ENCODE measurements around the gene PRDM16.

The PRDM16 gene

DNA sequence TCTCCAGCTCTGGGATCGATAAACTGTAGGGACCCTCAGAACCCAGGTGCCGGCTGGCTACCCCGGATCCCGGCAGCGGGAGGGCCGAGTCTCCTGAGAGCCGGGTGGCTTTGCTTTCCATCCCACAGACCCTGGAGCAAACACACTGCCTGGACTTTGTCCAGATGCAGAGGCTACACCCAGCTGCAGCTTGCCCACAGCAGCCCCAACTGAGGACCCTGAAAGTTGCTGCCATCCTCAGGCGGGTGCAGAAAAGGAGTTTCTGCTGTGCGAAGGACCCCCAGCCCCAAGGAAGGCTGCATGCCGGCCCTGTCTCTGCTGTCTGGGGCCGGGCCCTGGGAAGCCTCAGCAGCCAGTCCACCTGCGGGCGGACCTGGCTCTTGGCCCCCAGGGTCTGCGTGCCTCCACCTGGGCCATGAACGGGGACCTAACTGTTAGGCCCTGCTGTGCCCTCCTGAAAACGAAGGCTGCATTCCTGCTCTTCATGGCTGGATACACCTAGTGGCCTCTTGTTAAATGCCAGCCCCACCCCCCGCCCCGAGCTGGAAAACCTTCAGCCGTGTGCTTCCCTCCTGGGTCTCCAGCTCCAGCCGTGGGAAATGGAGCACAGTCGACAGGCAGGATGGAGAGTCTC, 287.9 kb downstream of the PRDM16 start:
- no peak for DNase-seq (ENCODE audit: low spot score)

DNA sequence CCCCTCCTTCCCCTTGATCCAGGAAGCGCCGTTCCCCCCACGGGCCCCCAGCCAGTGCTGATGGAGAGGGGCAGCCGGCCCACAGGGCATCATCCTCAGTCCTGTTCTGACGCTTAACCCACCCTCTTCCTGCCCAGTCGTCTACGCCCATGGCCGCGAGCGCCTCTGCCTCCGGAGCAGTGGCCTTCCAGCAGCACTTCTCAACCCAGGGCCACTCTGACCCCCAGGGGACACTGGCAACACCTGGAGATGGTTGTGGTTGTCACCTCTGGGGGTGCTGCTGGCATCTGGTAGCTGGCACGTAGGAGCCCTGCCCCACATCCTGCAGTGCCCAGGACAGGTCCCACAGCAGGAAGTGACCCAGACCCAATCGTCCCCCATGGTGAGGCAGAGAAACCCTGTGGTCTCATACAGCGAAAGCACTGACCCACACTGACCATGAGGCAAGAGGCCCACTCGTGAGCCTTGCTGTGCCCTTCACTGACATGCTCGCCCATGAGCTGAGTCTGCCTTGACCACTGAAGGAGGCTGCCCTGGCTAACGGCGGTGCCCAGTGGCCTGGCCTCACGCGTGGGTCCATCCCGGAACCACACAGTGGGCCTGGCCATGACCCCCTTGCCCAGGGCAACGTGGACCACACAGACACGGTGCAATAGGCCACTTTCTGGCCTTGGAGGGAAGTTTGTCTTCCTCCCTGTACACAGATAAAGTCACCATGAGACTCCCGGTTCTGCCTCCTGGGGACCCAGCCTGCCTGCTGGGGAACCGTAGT, 288.7 kb downstream of the PRDM16 start:
- no peak for DNase-seq (ENCODE audit: low spot score)

DNA sequence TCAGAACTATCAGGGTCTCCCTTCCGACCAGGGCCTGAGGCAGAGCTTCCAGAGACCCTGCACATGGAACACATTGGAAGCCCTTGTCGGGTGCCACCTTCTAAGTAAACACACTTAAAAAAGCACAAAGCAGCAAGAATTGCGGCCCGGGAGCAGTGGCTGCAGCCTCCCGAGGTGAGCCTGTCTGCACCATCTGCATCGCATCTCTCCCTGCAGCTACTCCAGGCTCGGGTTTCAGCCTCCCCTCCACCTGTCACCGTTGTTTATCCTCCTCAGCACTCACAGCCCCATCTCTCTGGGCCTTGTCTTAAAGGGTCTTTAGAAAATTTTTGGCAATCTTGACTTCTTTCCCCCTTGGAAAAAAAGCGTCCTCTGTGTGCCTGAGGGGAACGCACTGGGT, 290.3 kb downstream of the PRDM16 start:
- DNase-seq (ENCODE audit: low spot score) = no peak

DNA sequence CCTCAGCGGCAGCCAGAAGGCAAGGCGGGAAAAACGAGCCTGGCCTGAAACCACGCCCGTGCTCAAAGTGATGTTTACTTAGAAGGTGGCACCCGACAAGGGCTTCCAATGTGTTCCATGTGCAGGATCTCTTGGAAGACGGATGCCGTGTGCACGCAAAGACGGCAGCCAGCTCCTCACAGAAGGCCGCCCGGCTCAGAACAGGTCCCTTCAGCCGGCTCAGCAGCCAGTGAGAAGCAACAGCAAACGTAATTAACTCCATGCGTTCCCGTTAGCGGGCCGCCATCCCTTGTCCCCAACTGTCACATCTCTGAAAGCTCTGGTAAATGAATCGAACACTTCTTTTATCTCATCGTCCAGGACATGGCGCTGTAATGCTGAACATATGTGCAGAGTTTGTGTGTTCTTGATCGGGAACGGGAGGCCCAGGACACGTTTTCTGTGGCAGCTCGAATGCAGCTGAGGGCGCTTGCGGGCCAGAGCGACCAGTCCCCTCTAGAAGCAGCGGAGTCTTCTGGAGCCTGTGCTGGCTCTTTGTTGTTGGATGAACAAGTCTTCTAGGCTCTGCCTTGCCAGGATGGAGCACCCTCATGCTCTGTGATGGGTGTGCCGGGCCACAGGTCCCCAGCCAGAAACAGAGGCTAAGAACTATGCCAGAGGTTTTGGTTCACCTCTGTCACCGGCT, 290.9 kb downstream of the PRDM16 start:
- no peak for DNase-seq (ENCODE audit: low spot score)

DNA sequence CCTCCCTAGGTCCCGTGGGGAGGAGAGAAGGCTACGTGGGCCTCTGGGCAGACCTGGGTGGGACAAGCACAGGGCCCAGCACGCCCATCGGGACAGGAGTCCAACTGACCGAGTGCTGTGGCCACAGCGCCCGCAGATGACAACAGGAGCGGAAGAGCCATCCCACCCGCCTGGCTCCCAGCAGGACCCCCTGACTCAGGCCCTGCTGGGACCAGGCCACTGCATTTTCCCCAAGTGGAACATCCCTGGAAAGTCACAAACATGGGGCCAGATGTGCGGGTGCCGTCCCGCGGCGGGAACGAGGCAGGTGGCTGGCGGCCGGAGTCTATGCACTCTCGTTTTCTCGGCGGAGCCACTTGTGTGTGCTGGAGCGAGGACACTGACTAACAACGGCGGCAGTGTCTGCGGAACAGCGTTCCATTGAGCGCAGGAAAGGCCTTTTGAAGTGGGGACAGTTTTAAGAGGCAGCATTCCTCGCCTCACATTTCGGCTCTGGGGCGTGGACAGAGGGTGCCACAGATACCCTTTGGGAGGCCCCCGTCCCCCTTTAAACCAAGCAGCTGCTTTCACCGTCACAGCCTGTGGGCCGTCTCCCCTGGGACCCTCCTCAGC, 291.7 kb downstream of the PRDM16 start:
- no peak for DNase-seq (ENCODE audit: low spot score)

DNA sequence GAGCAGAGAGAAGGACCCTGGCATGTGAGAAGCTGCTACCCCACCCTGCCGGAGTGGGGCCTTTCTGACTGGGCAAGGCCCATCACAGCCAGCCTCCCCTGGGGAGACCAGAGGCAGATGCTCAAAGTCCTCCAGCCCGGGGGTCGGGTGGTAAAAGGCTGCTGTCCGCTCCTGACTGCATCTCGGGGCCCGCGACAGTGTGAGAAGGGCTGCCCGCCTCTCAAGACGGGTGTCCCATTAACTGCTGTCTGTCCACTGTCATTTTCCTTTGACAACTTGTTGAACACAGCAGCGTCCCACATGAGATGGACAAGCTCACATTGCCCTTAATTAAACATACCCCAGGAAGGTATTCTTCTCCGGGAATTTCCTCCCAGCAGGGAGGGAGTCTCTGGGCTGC, 294.0 kb downstream of the PRDM16 start:
- DNase-seq (ENCODE audit: low spot score) = no peak

DNA sequence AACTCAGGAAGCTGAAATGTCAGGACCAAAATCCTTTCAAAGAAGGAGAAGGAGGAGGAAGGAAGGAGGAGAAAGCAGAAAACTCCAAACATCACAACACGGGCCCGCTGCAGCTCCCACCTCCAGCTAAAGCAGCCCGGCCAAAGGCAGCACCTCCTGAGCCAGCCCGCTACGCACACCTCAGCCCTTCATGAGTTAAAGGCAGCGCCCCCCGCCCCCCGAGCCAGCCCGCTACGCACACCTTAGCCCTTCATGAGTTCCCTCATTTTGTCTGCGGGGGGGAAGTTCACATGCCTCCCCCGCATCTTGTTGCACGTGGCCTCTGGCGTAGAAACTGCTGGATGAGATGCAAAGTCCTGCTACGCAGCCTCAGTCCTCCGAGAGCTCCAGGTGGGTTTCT, 294.8 kb downstream of the PRDM16 start:
- no peak for DNase-seq (ENCODE audit: low spot score)

DNA sequence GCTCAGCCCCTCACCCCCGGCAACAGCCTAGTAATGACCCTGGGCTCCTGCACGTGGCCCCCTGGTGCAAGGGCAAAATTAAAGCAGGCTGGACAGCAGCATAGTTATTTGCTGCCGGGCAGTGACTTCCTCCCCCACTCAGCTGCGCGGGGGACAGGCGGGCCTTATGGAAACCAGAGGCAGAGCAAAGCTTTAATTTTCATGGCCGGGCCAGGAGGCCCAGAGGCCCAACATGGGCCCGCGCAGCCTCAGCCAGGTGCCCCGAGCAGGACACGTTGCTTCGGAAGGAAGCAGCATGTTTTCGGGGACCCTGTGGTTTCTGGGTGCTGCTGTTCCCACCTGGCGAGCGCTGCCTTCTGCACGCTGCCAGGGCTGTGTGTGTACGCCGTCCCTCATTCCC, 295.5 kb downstream of the PRDM16 start:
- DNase-seq (ENCODE audit: low spot score) = no peak

DNA sequence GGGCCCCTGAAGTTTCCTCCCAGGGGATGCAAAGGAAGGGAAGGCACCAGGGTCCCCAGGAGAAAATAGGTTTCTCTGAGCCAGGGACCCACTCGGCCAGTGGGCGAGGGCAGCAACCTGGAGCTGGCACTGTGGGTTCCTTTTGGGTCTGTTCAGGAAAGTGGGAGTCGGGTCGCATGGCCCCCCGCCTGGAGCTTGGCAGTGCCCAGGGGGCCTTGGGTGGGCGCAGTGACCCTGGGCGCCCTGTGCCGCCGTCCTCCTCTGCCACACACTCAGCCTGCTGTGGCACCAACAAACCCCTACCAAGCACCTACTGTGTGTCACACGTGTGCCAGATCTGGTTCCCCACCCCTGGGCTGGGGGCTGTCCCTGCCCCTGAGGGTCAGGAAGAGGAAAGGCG, 296.0 kb downstream of the PRDM16 start:
- no peak for DNase-seq (ENCODE audit: low spot score)

DNA sequence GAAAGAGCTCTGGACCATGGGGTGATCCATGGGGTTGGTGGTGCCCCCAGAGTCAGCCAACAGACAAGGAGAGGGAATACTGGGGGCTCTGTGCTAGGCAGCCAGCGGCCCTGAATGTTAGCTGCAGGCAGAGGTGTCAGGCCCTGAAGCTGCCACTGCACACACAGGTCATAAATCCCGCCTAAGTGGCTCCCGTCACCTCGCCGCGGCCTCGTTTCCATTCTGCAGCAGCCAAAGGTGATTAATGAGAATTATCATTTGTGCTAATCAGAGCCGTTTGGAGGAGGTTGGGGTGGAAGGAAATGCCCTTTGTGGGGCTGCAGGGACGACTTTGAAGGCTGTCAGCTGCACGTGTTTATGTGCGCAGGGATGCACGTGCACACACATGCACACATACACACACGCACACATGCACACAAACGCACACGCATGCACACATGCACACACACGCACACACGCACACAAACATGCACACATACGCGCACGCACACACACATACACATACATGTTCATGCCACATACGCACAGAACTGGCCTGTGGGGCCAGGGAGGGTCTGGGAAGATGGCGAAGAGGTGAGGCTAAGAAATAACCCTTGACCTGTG, 296.6 kb downstream of the PRDM16 start:
- DNase-seq (ENCODE audit: low spot score) = no peak

DNA sequence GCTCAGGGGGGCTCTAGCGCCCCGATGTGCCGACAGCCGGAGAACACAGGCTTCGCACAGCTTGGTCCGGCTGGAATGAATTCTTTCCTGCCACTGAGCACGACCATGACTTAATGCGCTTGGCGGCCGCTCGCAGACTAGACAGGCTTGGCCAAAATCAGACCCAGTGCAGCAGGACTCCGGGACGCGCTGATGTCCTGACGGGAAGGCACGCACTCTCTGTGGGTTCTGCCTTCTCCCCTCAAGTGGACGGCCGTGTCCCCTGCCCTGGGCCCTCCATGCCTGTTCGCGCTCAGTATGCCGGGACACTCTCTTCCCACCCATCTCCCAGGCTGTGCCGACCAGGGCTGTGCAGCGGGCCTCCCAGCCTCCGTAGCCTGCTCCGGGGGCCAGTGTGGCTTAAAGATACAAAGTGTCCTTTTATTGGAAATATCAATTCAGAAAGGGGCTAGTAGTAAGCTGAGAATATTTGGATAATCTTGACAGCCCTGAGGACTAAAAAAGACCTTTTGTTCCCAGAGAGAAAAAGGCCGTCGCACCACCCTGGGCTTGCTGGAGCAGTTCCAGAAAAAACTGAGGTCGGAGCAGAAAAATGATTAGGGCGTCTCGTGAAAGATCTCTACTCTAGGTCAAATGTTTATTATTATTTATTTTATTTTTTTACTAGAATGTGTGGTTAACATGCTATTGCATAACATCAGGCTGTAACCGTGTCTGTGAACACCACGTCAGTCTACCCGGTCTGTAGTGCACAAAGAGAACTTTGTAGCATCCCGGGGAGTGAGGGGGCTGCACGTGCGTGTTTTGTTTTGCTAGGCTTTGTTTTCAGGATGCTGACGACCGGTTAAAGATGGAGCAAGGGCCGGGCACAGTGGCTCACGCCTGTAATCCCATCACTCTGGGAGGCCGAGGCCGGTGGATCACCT, 297.4 kb downstream of the PRDM16 start:
- no peak for DNase-seq (ENCODE audit: low spot score)

DNA sequence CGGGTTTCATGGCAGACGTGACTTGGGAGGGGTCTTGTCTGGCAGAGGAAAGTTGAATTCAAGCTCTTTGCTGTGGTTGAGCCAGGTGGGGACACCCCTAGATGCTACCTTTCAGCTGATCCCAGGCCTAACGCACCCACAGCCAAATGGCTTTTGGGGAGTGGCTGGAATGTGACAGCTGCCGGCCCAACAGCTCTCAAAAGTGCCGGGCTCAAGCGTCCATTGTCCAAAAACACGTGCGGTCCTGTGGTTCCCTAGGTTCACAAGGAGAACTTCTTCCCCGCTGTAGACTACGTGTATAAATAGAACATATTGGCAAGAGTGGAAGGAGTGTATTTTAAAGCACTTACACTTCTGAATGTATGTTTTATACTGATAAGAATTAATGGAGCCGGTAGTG, 298.4 kb downstream of the PRDM16 start:
- no peak for DNase-seq (ENCODE audit: low spot score)

DNA sequence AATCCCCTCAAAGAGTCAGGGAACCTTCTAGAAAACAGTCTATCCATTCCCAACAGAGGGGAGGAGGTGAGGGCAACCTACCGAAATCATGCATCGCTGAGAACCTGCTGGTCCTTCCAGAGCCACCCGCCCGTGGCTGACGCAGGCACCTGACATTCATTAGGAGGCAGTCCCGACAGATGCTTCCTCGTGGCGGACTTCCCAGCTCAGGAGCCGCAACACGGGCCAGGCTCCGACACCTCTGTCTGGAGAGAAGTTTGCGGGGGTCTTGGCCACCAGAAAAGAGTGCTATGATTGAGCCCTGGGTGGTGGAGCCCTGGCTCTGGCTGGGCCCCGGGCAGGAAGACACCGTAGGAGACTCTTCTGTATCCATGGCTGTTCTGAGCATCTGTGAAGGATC, 299.1 kb downstream of the PRDM16 start:
- no peak for DNase-seq (ENCODE audit: low spot score)

DNA sequence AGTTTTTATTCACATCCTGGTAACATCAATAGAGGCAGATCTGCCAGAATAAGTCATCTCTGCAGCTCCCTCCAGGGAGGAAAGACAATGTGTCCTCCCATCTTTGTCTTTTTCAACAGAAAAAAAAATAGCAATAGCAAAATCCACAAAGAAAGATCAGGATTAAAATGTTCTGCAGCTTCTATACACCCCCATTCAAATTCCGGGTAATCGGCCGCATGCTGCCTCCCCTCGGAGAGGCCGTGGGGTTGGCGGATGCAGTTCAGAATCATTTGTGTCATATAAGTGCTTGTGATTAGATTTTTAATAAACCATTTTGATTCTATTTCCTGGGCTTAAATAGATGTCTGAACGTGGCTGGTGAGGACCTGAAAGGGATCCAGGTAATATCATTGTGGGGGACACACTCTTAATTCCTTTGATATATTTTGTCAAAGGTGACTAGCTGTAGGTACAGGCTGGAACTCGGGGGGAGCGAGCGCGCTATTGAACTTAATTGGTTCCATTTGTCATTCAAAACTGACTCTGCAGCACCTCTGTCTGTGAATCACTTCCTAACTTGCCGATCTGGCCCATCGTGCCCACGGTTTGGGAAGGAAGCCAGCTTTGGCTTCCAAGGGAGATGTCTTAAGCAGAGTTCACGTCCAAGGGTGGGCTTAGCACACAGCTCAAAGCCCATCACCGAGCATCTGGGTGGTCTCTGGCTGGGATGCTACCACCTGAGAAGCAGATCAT, 299.9 kb downstream of the PRDM16 start:
- no peak for DNase-seq (ENCODE audit: low spot score)

DNA sequence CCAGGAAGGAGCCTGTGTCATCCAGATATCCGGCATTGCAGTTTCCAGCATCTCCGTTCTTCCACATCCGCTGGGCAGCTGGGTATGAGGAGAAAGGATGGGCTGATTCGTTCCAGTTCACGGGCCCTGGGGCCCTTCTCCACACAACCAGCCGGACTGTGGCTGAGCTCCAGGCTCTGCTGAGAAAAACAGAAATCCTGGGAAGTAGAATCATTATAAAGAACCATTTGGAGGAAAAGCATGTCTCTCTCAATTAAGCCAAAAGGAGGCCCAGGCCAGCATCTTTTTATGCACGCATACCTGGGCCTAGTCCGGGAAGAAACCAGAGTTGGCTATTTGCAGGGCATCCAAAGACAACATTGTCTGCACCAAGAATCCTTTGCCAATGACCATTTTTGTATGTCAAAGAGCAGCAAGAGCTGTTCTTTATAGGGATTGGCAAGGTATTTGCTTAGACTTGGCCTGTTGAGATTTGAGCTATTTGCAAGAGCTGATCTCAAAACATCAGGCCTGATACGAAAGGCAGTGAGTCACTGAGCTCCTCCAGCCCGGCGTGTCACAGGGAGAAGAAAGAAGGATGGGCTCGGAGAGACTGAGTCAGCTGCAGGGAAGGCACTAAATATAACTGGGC, 300.6 kb downstream of the PRDM16 start:
- no peak for DNase-seq (ENCODE audit: low spot score)

DNA sequence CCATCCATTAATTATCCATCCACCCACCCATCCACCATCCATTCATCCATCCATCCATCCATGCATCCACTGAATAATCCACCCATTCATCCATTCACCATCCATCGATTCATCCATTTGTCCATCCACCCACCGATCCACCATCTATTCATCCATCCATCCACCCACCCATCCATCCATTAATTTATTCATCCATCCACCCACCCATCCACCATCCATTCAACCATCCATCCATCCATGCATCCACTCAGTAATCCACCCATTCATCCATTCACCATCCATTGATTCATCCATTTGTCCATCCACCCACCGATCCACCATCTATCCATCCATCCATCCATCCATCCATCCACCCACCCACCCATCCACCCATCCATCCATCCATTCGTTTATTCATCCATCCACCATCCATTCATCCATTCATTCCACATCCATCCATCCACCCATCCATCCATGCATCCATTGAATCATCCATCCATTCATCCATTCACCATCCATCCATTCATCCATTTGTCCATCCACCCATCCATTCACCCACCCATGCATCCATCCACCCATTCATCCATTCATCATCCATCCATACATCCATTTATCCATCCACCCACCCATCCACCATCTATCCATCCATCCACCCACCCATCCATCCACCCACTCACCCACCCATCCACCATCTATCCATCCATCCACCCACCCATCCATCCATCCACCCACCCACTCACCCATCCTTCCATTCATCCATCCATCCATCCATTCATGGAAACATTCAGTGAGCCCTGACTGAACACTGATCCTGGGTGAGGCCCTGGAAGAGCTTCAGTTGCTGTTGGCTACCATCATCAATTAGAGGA, 302.1 kb downstream of the PRDM16 start:
- DNase-seq (ENCODE audit: low spot score) = no peak

DNA sequence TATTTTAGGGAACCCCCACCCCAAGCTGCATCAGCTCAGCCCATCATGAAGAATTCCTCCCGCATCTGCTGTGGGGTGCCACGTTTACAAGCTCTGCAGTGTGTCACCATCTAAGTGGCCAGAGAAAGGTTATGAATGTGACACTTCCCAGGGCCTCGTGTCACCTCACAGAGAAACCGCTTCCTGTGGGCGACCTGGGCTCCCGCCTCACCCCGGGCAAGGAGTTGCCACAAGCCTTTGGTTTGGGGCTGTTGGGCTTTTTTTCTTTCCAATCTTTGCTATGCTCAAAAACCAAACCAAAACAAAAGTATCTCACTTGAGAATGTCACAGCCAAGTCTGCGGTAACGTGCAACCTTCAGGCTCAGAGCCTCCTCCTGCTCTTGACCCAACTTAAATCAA, 303.3 kb downstream of the PRDM16 start:
- no peak for DNase-seq (ENCODE audit: low spot score)

DNA sequence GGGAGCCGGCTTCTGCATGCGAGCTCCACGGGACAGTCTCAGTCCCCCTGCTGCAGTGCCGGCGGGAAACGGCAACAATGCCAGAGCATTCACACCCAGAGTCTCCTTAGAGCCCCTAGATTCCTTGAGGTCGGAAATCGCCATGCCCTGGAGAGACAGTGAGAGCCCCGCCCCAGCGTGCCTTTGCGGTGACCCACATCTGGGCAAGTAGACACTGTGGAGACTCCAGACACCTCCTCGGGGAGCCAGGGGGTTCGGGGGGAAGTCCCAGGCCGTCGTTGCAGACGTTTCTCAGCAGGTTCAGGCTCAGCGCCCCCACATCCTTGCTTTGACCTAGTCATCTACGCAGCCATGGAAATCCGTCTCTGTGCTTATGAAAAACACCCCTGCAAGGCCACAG, 304.2 kb downstream of the PRDM16 start:
- DNase-seq (ENCODE audit: low spot score) = no peak

DNA sequence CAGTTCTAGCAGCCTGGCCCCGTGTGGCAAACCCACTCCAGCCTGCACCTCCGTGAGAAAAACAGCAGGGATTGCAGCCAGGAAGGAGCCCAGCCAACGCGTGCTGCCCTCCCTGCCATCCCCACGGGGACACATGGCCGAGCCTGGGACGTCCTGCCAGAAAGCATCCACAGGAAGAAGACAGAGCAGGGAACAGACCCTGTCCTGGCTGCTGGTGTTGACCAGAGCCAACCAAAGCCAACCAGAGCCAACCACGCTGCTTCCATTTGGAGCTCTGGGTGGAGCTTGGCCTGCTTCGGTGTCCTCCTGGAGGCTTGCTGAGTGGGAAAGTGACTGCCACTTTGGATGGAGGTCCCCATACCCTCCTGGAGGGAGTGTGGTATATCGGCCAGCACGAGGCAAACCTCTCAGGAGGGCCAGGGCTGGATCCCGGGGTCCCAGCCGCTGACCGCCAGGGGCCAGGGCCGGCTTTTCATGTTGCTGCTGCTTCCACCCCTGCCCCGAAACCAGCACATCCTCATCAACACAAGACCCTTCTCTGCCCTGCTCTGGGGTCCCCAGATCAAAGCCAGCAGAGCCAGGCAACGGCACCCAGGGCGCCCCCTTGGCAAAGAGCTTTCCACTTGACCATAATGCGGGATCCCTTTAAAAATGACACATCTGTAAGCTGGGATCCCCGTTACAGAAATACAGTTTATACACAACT, 304.9 kb downstream of the PRDM16 start:
- DNase-seq (ENCODE audit: low spot score) = no peak
